CD14-positive monocyte (primary cell): ENCODE measurements around the gene FAM107B. TPM values are rescaled to one million over a fixed set of nuclear protein-coding genes. Genes with fewer than 3 reads are reported as not detected.
A peak's percentile ranks its signal among the peaks of the same experiment; 100 is the strongest.

Experiments used
- DNase-seq, 3 donors: peaks; one replicate each; pipeline ENCODE4 v3.0.0-alpha.2; 2011 to 2022
- H2AFZ ChIP-seq: 2 replicates; pipeline ENCODE4 v1.6.0; 2012; ENCODE audit warnings: mild to moderate bottlenecking, low read depth, low read length, inconsistent platforms; ENCODE audit not compliant: insufficient read depth, poor library complexity, severe bottlenecking
- H3K27ac ChIP-seq, 2 donors: 1 replicate in 1 of 2; 2 replicates in 1 of 2; pipeline ENCODE4 v1.5.1; 2012 to 2013; ENCODE audit warnings: low read length in 2 of 2, control low read depth in 1 of 2, inconsistent platforms in 1 of 2, low read depth in 1 of 2, mild to moderate bottlenecking in 1 of 2
- H3K27me3 ChIP-seq, 2 donors: one replicate each; pipeline versions ENCODE4 v1.6.0 to v1.6.1; 2011 to 2013; ENCODE audit warnings: low read length in 2 of 2; ENCODE audit not compliant: control insufficient read depth in 2 of 2, insufficient read depth in 2 of 2
- H3K36me3 ChIP-seq, 2 donors: replicated peaks in 1 of 2; 1 replicate in 1 of 2; 2 replicates in 1 of 2; pipeline versions ENCODE4 v1.5.1 to v1.6.1; 2012 to 2013; ENCODE audit warnings: low read length in 2 of 2, control low read depth in 1 of 2, inconsistent platforms in 1 of 2, mild to moderate bottlenecking in 1 of 2; ENCODE audit not compliant: insufficient read depth in 2 of 2, control insufficient read depth in 1 of 2
- H3K4me1 ChIP-seq, 2 donors: 1 replicate in 1 of 2; 2 replicates in 1 of 2; pipeline versions ENCODE4 v1.5.1 to v1.6.1; 2012 to 2013; ENCODE audit warnings: low read length in 2 of 2, control low read depth in 1 of 2, inconsistent platforms in 1 of 2, mild to moderate bottlenecking in 1 of 2, moderate library complexity in 1 of 2; ENCODE audit not compliant: insufficient read depth in 2 of 2, control insufficient read depth in 1 of 2
- H3K4me2 ChIP-seq: replicated peaks from 2 replicates; pipeline ENCODE3; 2012; ENCODE audit warnings: low read length, moderate library complexity, mild to moderate bottlenecking; ENCODE audit not compliant: poor library complexity, severe bottlenecking; ENCODE audit errors: extremely low read depth
- H3K4me3 ChIP-seq, 3 experiments: fragments of 200-600 bp in 1 of 3; sonication (generic) in 1 of 3; replicated peaks in 1 of 3; 1 replicate in 2 of 3; 2 replicates in 1 of 3; pipeline ENCODE4 v1.5.1; 2011 to 2013; ENCODE audit warnings: low read length in 3 of 3, mild to moderate bottlenecking in 3 of 3, control low read depth in 2 of 3, low read depth in 2 of 3, inconsistent platforms in 1 of 3, moderate library complexity in 1 of 3
- H3K79me2 ChIP-seq: 2 replicates; pipeline ENCODE4 v1.6.0; 2012; ENCODE audit warnings: mild to moderate bottlenecking, control low read depth, inconsistent platforms, low read length, moderate library complexity; ENCODE audit not compliant: insufficient read depth
- H3K9ac ChIP-seq: 2 replicates; pipeline ENCODE4 v1.6.0; 2017; ENCODE audit warnings: low read length, mild to moderate bottlenecking; ENCODE audit not compliant: insufficient read depth, poor library complexity, severe bottlenecking
- H3K9me3 ChIP-seq, 2 donors: replicated peaks in 1 of 2; 1 replicate in 1 of 2; 2 replicates in 1 of 2; pipeline versions ENCODE4 v1.5.1 to v1.6.1; 2012 to 2013; ENCODE audit warnings: low read length in 2 of 2, control low read depth in 1 of 2; ENCODE audit not compliant: control insufficient read depth in 1 of 2, insufficient read depth in 1 of 2
- H4K20me1 ChIP-seq: 2 replicates; pipeline ENCODE4 v1.6.0; 2012; ENCODE audit warnings: mild to moderate bottlenecking, low read length, control low read depth, moderate library complexity; ENCODE audit not compliant: insufficient read depth
- H3K27ac Mint-ChIP-seq, 7 donors: one replicate each; pipeline ENCODE4 v1.8.0; 2020; ENCODE audit warnings: mild to moderate bottlenecking in 7 of 7, mixed read lengths in 7 of 7, moderate library complexity in 6 of 7, inconsistent platforms in 2 of 7
- H3K27me3 Mint-ChIP-seq, 3 donors: one replicate each; pipeline ENCODE4 v1.8.0; 2021 to 2022; ENCODE audit warnings: low read depth in 3 of 3, mild to moderate bottlenecking in 3 of 3, mixed read lengths in 3 of 3, moderate library complexity in 3 of 3, inconsistent platforms in 1 of 3
- H3K36me3 Mint-ChIP-seq, 2 donors: one replicate each; pipeline ENCODE4 v1.8.0; 2020; ENCODE audit warnings: mixed read lengths in 2 of 2, inconsistent platforms in 1 of 2, mild to moderate bottlenecking in 1 of 2
- H3K4me1 Mint-ChIP-seq: one replicate; pipeline ENCODE4 v1.8.0; 2020; ENCODE audit warnings: mild to moderate bottlenecking, mixed read lengths
- H3K4me3 Mint-ChIP-seq, 2 donors: one replicate each; pipeline ENCODE4 v1.8.0; 2020; ENCODE audit warnings: mild to moderate bottlenecking in 2 of 2, mixed read lengths in 2 of 2, moderate library complexity in 1 of 2
- H3K9me3 Mint-ChIP-seq, 7 donors: one replicate each; pipeline ENCODE4 v1.8.0; 2020 to 2022; ENCODE audit warnings: mixed read lengths in 7 of 7, mild to moderate bottlenecking in 6 of 7, moderate library complexity in 6 of 7, inconsistent platforms in 2 of 7
- WGBS: methylation state at CpG from one replicate; pipeline ENCODE4 v1.1.5; 2013; ENCODE audit warnings: missing lambda C conversion rate; ENCODE audit not compliant: insufficient coverage; 5-methylcytosine and 5-hydroxymethylcytosine counted together
- intact Hi-C, 2 donors: fragments of 100-400 bp; cut with micrococcal nuclease; formaldehyde crosslinking; loops; one replicate each; pipeline versions ENCODE4 v1.15.0 to v1.15.1; 2023
- polyA plus RNA-seq, 3 donors: library from polyadenylated mRNA; depleted of rRNA in 1 of 3; unstranded in 2 of 3; stranded (reverse) in 1 of 3; fragments of 300-500 nt in 2 of 3; fragments of >200 nt in 1 of 3; fragmentation: Illumina TruSeq in 2 of 3; gene quantifications; 1 replicate in 2 of 3; 2 replicates in 1 of 3; pipeline ENCODE4 v1.2.3, GENCODE V29; 2012 to 2021
- TF ChIP-seq, protein P1 (sequence below): fragments of 200-600 bp; IDR thresholded peaks from one replicate; pipeline ENCODE4 v1.8.0; 2022; ENCODE audit warnings: antibody characterized with exemption, mild to moderate bottlenecking

Gene FAM107B
- polyA plus RNA-seq, 3 donors, result 27.2 to 68.5 (median 28.4) TPM

DNA sequence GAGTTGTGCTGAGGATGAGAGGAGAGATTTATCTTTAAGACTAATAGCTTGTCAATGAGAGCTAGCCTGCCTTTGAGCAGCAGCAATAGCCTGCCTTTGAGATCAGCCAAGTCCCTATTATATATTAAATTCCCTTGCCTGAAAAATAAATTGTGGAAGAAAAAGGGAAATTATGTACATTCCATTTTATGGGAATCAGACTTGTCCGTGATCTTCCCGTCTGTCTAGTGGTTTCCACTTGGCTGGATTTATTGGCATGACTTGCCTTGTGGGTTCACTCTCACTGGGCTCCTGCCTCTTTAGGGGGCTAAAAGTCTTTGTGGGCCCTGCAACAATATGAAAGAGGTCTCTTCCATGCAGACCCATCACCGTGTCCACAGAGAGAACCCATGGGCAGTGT, 272.3 kb downstream of the FAM107B start:
- no CpG with 5 or more reads among the region's 3 CpGs for WGBS
- peaks cover 22% of the 10 kb centered on the region for H3K4me1 Mint-ChIP-seq
- Histone ChIP-seq H3K4me1 (peaks cover 3 to 14% of the 10 kb centered on the region in 2 donors), H3K27me3 (no peaks in the 10 kb centered on the region), H3K4me2 (no peak overlapping the region), H3K36me3 (no peaks in the 10 kb centered on the region), H3K79me2 (no peaks in the 10 kb centered on the region), H3K9me3 (no peaks in the 10 kb centered on the region), H2AFZ (no peak overlapping the region), H3K9ac (no peak overlapping the region), H4K20me1 (no peaks in the 10 kb centered on the region), H3K27ac (no peak overlapping the region), H3K4me3 (no peak overlapping the region)
- peaks cover under 1 to 3% (median 2%) of the 10 kb centered on the region in 3 donors for H3K27me3 Mint-ChIP-seq
- intact Hi-C loops, result loop anchor here (5.0 to 10.0 kb wide), 2 partner anchors 322 to 335 kb away; partner anchors contain the start of genes CDNF (in 1 of the 2), HSPA14 (in 1 of the 2) and MSANTD7 (in 1 of the 2)
- no peak overlapping the region for H3K27ac Mint-ChIP-seq
- H3K36me3 Mint-ChIP-seq, result peaks cover 0 to 5% of the 10 kb centered on the region in 2 donors
- no peak overlapping the region for H3K4me3 Mint-ChIP-seq
- no peak for DNase-seq
- TF ChIP-seq, protein P1, sequence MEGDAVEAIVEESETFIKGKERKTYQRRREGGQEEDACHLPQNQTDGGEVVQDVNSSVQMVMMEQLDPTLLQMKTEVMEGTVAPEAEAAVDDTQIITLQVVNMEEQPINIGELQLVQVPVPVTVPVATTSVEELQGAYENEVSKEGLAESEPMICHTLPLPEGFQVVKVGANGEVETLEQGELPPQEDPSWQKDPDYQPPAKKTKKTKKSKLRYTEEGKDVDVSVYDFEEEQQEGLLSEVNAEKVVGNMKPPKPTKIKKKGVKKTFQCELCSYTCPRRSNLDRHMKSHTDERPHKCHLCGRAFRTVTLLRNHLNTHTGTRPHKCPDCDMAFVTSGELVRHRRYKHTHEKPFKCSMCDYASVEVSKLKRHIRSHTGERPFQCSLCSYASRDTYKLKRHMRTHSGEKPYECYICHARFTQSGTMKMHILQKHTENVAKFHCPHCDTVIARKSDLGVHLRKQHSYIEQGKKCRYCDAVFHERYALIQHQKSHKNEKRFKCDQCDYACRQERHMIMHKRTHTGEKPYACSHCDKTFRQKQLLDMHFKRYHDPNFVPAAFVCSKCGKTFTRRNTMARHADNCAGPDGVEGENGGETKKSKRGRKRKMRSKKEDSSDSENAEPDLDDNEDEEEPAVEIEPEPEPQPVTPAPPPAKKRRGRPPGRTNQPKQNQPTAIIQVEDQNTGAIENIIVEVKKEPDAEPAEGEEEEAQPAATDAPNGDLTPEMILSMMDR, result no peak
- peaks cover 0 to 2% (median 0%) of the 10 kb centered on the region in 7 donors for H3K9me3 Mint-ChIP-seq

- no peaks in the 10 kb centered on the region for H3K36me3 Mint-ChIP-seq
- H3K9me3 ChIP-seq, result no peaks in the 10 kb centered on the region
- peaks cover 3 to 14% of the 10 kb centered on the region in 2 donors for H3K4me1 ChIP-seq
- peaks cover 19% of the 10 kb centered on the region for H3K4me1 Mint-ChIP-seq
- no peaks in the 10 kb centered on the region for H3K79me2 ChIP-seq
- peaks cover 7 to 8% (median 8%) of the 10 kb centered on the region in 3 donors for H3K27me3 Mint-ChIP-seq
- H3K36me3 ChIP-seq, result no peaks in the 10 kb centered on the region
- peak overlapping the region in 3 of 7 donors; percentile 37 to 65 (median 63) for H3K27ac Mint-ChIP-seq
- H3K9me3 Mint-ChIP-seq, result peaks cover 0 to 2% (median 0%) of the 10 kb centered on the region in 7 donors
- WGBS, result 83% methylated on average over 3 of the region's 9 CpGs
- no peaks in the 10 kb centered on the region for H4K20me1 ChIP-seq
- no peak overlapping the region for H3K4me3 ChIP-seq
- no peaks in the 10 kb centered on the region for H3K27me3 ChIP-seq
- H3K27ac ChIP-seq, result no peak overlapping the region
- H2AFZ ChIP-seq, result no peak overlapping the region
- TF ChIP-seq, protein P1, result no peak
- peak in 2 of 3 donors; percentile 3 for DNase-seq
- intact Hi-C loops, result loop anchor here (5.0 to 10.0 kb wide), 2 partner anchors 325 to 337 kb away; partner anchors contain the start of genes CDNF (in 1 of the 2), HSPA14 (in 1 of the 2) and MSANTD7 (in 1 of the 2)
- no peak overlapping the region for H3K4me2 ChIP-seq
- H3K4me3 Mint-ChIP-seq, result no peak overlapping the region
- no peak overlapping the region for H3K9ac ChIP-seq
Observed at GRCh38 chr10:14500172-14500765, 274.4 kb downstream of the FAM107B start.
